SK-N-MC (cell line): ENCODE results near the gene SLC45A2.
"Not testable (repeated sequence)": the region's sequence is repeated elsewhere in the genome, so short reads cannot be mapped to it uniquely, and the experiment has no call there.

Source experiments
- DNase-seq: peaks from one replicate; pipeline ENCODE4 v3.0.0-alpha.2; 2011; ENCODE audit warnings: low read depth, low spot score
- H3K27ac ChIP-seq: fragments of 200-600 bp; sonication (generic); 2 replicates; pipeline ENCODE4 v1.5.1; 2016; ENCODE audit warnings: mixed run types
- H3K36me3 ChIP-seq: fragments of 200-600 bp; sonication (generic); 2 replicates; pipeline ENCODE4 v1.6.1; 2017; ENCODE audit warnings: antibody characterized with exemption, low read length, mixed read lengths; ENCODE audit not compliant: insufficient read depth
- H3K4me3 ChIP-seq: fragments of 200-600 bp; sonication (generic); 2 replicates; pipeline ENCODE4 v1.5.1; 2016
- H3K9ac ChIP-seq: fragments of 200-600 bp; sonication (generic); 2 replicates; pipeline ENCODE4 v1.8.0; 2017; ENCODE audit warnings: mixed run types, mixed read lengths; ENCODE audit not compliant: insufficient read length
- H3K9me3 ChIP-seq: fragments of 200-600 bp; sonication (generic); 2 replicates; pipeline ENCODE4 v1.6.1; 2017; ENCODE audit warnings: low read depth, mild to moderate bottlenecking, antibody characterized with exemption, low read length, moderate library complexity, mixed read lengths
- EZH2 ChIP-seq: fragments of 200-600 bp; sonication (generic); IDR thresholded peaks from one replicate; pipeline ENCODE4 v1.6.1; 2017; ENCODE audit warnings: antibody characterized with exemption
- FOXP2 ChIP-seq: optimal IDR thresholded peaks from 2 replicates; pipeline ENCODE3; 2011; ENCODE audit warnings: mild to moderate bottlenecking, moderate library complexity; ENCODE audit not compliant: insufficient read depth; ENCODE audit errors: extremely low read length, control extremely low read depth
- POLR2AphosphoS5 ChIP-seq: IDR thresholded peaks from 2 replicates; pipeline ENCODE4 v1.6.1; 2012; ENCODE audit warnings: mild to moderate bottlenecking, low read depth, low read length, borderline replicate concordance

The SLC45A2 gene

GRCh38 chr5:34020726-34021125 lies 36.2 kb upstream of the SLC45A2 start:
- H3K36me3 ChIP-seq, result peaks cover 3% of the 10 kb centered on the region; the same call in 1 of the 2 replicates
- no peaks in the 10 kb centered on the region for H3K9me3 ChIP-seq
- H3K4me3 ChIP-seq, result no peak overlapping the region
- TF ChIP-seq EZH2, result no peak
- TF ChIP-seq POLR2AphosphoS5, result no peak
- H3K27ac ChIP-seq, result no peak overlapping the region
- no peak overlapping the region for H3K9ac ChIP-seq
- no peak for DNase-seq

GRCh38 chr5:34017254-34017653 lies 32.8 kb upstream of the SLC45A2 start:
- H3K9me3 ChIP-seq, result no peaks in the 10 kb centered on the region
- DNase-seq, result no peak
- H3K9ac ChIP-seq, result no peak overlapping the region
- no peaks in the 10 kb centered on the region; the same call in 1 of the 2 replicates for H3K36me3 ChIP-seq
- H3K27ac ChIP-seq, result no peak overlapping the region
- no peak overlapping the region for H3K4me3 ChIP-seq
- no peak for TF ChIP-seq FOXP2
- no peak for TF ChIP-seq POLR2AphosphoS5
- no peak for TF ChIP-seq EZH2

- no peak for TF ChIP-seq EZH2
- no peak for TF ChIP-seq POLR2AphosphoS5
- no peak for TF ChIP-seq FOXP2
Measured at GRCh38 chr5:34016750-34017149, 32.3 kb upstream of the SLC45A2 start.

GRCh38 chr5:34016222-34016621 lies 31.7 kb upstream of the SLC45A2 start:
- Histone ChIP-seq H3K4me3 (no peak overlapping the region), H3K9ac (no peak overlapping the region), H3K27ac (no peak overlapping the region), H3K9me3 (no peaks in the 10 kb centered on the region), H3K36me3 (no peaks in the 10 kb centered on the region; the same call in 1 of the 2 replicates)
- TF ChIP-seq FOXP2 (no peak), EZH2 (no peak), POLR2AphosphoS5 (no peak)
- DNase-seq, result no peak

More at GRCh38 chr5:34016750-34017149, 32.3 kb upstream of the SLC45A2 start:
- Histone ChIP-seq H3K9ac (no peak overlapping the region), H3K27ac (no peak overlapping the region), H3K36me3 (no peaks in the 10 kb centered on the region; the same call in 1 of the 2 replicates), H3K4me3 (no peak overlapping the region), H3K9me3 (no peaks in the 10 kb centered on the region)
- no peak for DNase-seq

GRCh38 chr5:34015120-34015822 lies 30.8 kb upstream of the SLC45A2 start:
- Histone ChIP-seq H3K9ac (no peak overlapping the region), H3K27ac (no peak overlapping the region), H3K36me3 (no peaks in the 10 kb centered on the region; the same call in 1 of the 2 replicates), H3K9me3 (no peaks in the 10 kb centered on the region), H3K4me3 (no peak overlapping the region)
- no peak for DNase-seq
- TF ChIP-seq EZH2 (no peak), FOXP2 (no peak), POLR2AphosphoS5 (no peak)

- no peaks in the 10 kb centered on the region; the same call in 1 of the 2 replicates for H3K36me3 ChIP-seq
- no peaks in the 10 kb centered on the region for H3K9me3 ChIP-seq
- H3K4me3 ChIP-seq, result no peak overlapping the region
- H3K9ac ChIP-seq, result no peak overlapping the region
- no peak for DNase-seq
- TF ChIP-seq FOXP2 (no peak), POLR2AphosphoS5 (no peak), EZH2 (no peak)
- H3K27ac ChIP-seq, result no peak overlapping the region
Measured at GRCh38 chr5:34014626-34015025, 30.1 kb upstream of the SLC45A2 start.

GRCh38 chr5:34013547-34013946 lies 29.1 kb upstream of the SLC45A2 start:
- H3K9me3 ChIP-seq, result no peaks in the 10 kb centered on the region
- no peak overlapping the region for H3K4me3 ChIP-seq
- H3K9ac ChIP-seq, result no peak overlapping the region
- no peak for TF ChIP-seq FOXP2
- no peak for TF ChIP-seq POLR2AphosphoS5
- no peak for TF ChIP-seq EZH2
- DNase-seq, result no peak
- no peak overlapping the region for H3K27ac ChIP-seq
- no peaks in the 10 kb centered on the region for H3K36me3 ChIP-seq

- no peak overlapping the region for H3K4me3 ChIP-seq
- no peak for DNase-seq
Measured at GRCh38 chr5:34012791-34013190, 28.3 kb upstream of the SLC45A2 start.

GRCh38 chr5:34011536-34011935 lies 27.0 kb upstream of the SLC45A2 start:
- TF ChIP-seq EZH2 (no peak), FOXP2 (no peak), POLR2AphosphoS5 (no peak)
- Histone ChIP-seq H3K36me3 (no peaks in the 10 kb centered on the region), H3K27ac (no peak overlapping the region), H3K9ac (no peak overlapping the region), H3K4me3 (no peak overlapping the region), H3K9me3 (no peaks in the 10 kb centered on the region)
- DNase-seq, result no peak

More at GRCh38 chr5:34012791-34013190, 28.3 kb upstream of the SLC45A2 start:
- no peaks in the 10 kb centered on the region for H3K36me3 ChIP-seq
- TF ChIP-seq EZH2 (no peak), FOXP2 (no peak), POLR2AphosphoS5 (no peak)
- no peak overlapping the region for H3K9ac ChIP-seq
- H3K27ac ChIP-seq, result no peak overlapping the region
- H3K9me3 ChIP-seq, result no peaks in the 10 kb centered on the region

GRCh38 chr5:34010146-34010545 lies 25.7 kb upstream of the SLC45A2 start:
- not testable (repeated sequence) for H3K36me3 ChIP-seq, H3K9me3 ChIP-seq, H3K27ac ChIP-seq, H3K4me3 ChIP-seq, H3K9ac ChIP-seq, DNase-seq
